Measurements from ENCODE around the gene RASL10B.

- no peak for TF ChIP-seq POLR2AphosphoS5 (IDR thresholded peaks at IDR 0.05; ENCODE audit: borderline replicate concordance, low read depth, low read length)
- no peak for TF ChIP-seq EZH2 (IDR thresholded peaks at IDR 0.05)
These were observed 32.6 kb upstream of the RASL10B start for GRCh38 chr17:35698800-35699199.

Data from SK-N-MC (cell line).